Natural killer cell (primary cell): Measurements from ENCODE around the gene RTN4. TPM values are rescaled to one million over a fixed set of nuclear protein-coding genes. Genes with fewer than 3 reads are reported as not detected.
A peak's percentile ranks its signal among the peaks of the same experiment; 100 is the strongest.

Experiments used
- ATAC-seq, 3 donors: fragments of 150-1000 bp in 2 of 3; fragments of 200-7000 bp in 1 of 3; cut with Tn5 transposase; 1 replicate in 1 of 3; 2 replicates in 2 of 3; pipeline ENCODE4 v1.10.0; 2021; ENCODE audit warnings: mild to moderate bottlenecking in 2 of 3, moderate library complexity in 2 of 3
- DNase-seq, 2 donors: peaks; one replicate each; pipeline versions ENCODE4 v3.0.0 to v3.0.0-alpha.2; 2013 to 2021; ENCODE audit warnings: mixed read lengths in 1 of 2
- H3K27ac ChIP-seq: one replicate; pipeline ENCODE4 v1.5.1; 2013; ENCODE audit warnings: mild to moderate bottlenecking, low read length
- H3K27me3 ChIP-seq: one replicate; pipeline ENCODE4 v1.6.1; 2013; ENCODE audit warnings: low read length; ENCODE audit not compliant: control insufficient read depth, insufficient read depth
- H3K36me3 ChIP-seq: one replicate; pipeline ENCODE4 v1.6.1; 2013; ENCODE audit warnings: low read length; ENCODE audit not compliant: control insufficient read depth, insufficient read depth
- H3K4me1 ChIP-seq: one replicate; pipeline ENCODE4 v1.6.1; 2013; ENCODE audit warnings: low read length; ENCODE audit not compliant: control insufficient read depth, insufficient read depth
- H3K4me3 ChIP-seq: one replicate; pipeline ENCODE4 v1.5.1; 2013; ENCODE audit warnings: low read length
- H3K9me3 ChIP-seq: one replicate; pipeline ENCODE4 v1.6.1; 2013; ENCODE audit warnings: low read length; ENCODE audit not compliant: control insufficient read depth, insufficient read depth
- H3K27ac Mint-ChIP-seq, 2 donors: one replicate each; pipeline ENCODE4 v1.8.0; 2022; ENCODE audit warnings: mild to moderate bottlenecking in 2 of 2, mixed read lengths in 2 of 2, moderate library complexity in 1 of 2
- H3K27me3 Mint-ChIP-seq, 2 donors: one replicate each; pipeline ENCODE4 v1.8.0; 2022; ENCODE audit warnings: low read depth in 2 of 2, mixed read lengths in 2 of 2
- H3K36me3 Mint-ChIP-seq: one replicate; pipeline ENCODE4 v1.8.0; 2022; ENCODE audit warnings: mixed read lengths
- H3K4me1 Mint-ChIP-seq, 2 donors: one replicate each; pipeline ENCODE4 v1.8.0; 2022; ENCODE audit warnings: mixed read lengths in 2 of 2
- H3K4me3 Mint-ChIP-seq: one replicate; pipeline ENCODE4 v1.8.0; 2022; ENCODE audit warnings: mild to moderate bottlenecking, moderate library complexity, mixed read lengths
- H3K9me3 Mint-ChIP-seq, 2 donors: one replicate each; pipeline ENCODE4 v1.8.0; 2022; ENCODE audit warnings: mixed read lengths in 2 of 2
- CTCF ChIP-seq: fragments of 200-600 bp; IDR thresholded peaks from one replicate; pipeline ENCODE4 v1.8.0; 2022; ENCODE audit warnings: antibody characterized with exemption
- WGBS: methylation state at CpG from one replicate; pipeline ENCODE4 v1.1.7; 2013; ENCODE audit warnings: missing lambda C conversion rate; ENCODE audit not compliant: insufficient coverage; 5-methylcytosine and 5-hydroxymethylcytosine counted together
- intact Hi-C: fragments of 100-400 bp; cut with micrococcal nuclease; formaldehyde crosslinking; loops from one replicate; pipeline ENCODE4 v1.14.2; 2022
- total RNA-seq, 4 donors: library from RNA; stranded (reverse); fragments of 120-200 nt in 1 of 4; gene quantifications; one replicate each; pipeline versions ENCODE4 v1.2.3 to v1.2.4, GENCODE V29; 2013 to 2022

RTN4 gene
- total RNA-seq, 3 donors from 2014 or later (not counting 1 experiment from before 2014, with no cell fraction given): 100 to 117 (median 109) TPM

- no peak for TF ChIP-seq CTCF
- Histone ChIP-seq H3K4me3 (no peak overlapping the region), H3K9me3 (no peaks in the 10 kb centered on the region), H3K36me3 (peaks cover 34% of the 10 kb centered on the region), H3K4me1 (no peaks in the 10 kb centered on the region), H3K27me3 (no peaks in the 10 kb centered on the region), H3K27ac (no peak overlapping the region)
- Mint-ChIP-seq H3K9me3 (no peaks in the 10 kb centered on the region), H3K4me1 (peaks cover 54 to 72% of the 10 kb centered on the region in 2 donors), H3K4me3 (no peak overlapping the region), H3K27ac (peak overlapping the region; percentile 24 to 27), H3K27me3 (no peaks in the 10 kb centered on the region), H3K36me3 (peaks cover 19% of the 10 kb centered on the region)
- ATAC-seq (peak in 1 of 3 donors; percentile 22), DNase-seq (no peak)
- intact Hi-C loops: no loop called here
These were observed 65.8 kb downstream of the RTN4 start for GRCh38 chr2:54984476-54984875.

GRCh38 chr2:54983345-54984220 lies 66.7 kb downstream of the RTN4 start:
- 64% methylated on average over 3 of the region's 3 CpGs for WGBS
- Mint-ChIP-seq H3K4me1 (peaks cover 50 to 68% of the 10 kb centered on the region in 2 donors), H3K27me3 (no peaks in the 10 kb centered on the region), H3K27ac (peak overlapping the region; percentile 24 to 27), H3K9me3 (no peaks in the 10 kb centered on the region), H3K4me3 (no peak overlapping the region), H3K36me3 (peaks cover 19% of the 10 kb centered on the region)
- TF ChIP-seq CTCF: no peak
- peaks cover 34% of the 10 kb centered on the region for H3K36me3 ChIP-seq
- DNase-seq: no peak
- H3K9me3 ChIP-seq: no peaks in the 10 kb centered on the region
- intact Hi-C loops: no loop called here
- H3K4me3 ChIP-seq: no peak overlapping the region
- no peak overlapping the region for H3K27ac ChIP-seq
- ATAC-seq: no peak
- H3K4me1 ChIP-seq: no peaks in the 10 kb centered on the region
- H3K27me3 ChIP-seq: no peaks in the 10 kb centered on the region

- Mint-ChIP-seq H3K27ac (peak overlapping the region in 1 of 2 donors; percentile 78), H3K4me1 (peaks cover 56 to 70% of the 10 kb centered on the region in 2 donors), H3K36me3 (peaks cover 9% of the 10 kb centered on the region), H3K9me3 (no peaks in the 10 kb centered on the region), H3K27me3 (no peaks in the 10 kb centered on the region), H3K4me3 (no peak overlapping the region)
- ATAC-seq (no peak), DNase-seq (no peak)
- WGBS: 80% methylated on average over 1 of the region's 2 CpGs
- Histone ChIP-seq H3K4me3 (no peak overlapping the region), H3K4me1 (no peaks in the 10 kb centered on the region), H3K27ac (no peak overlapping the region), H3K36me3 (peaks cover 26% of the 10 kb centered on the region), H3K9me3 (no peaks in the 10 kb centered on the region), H3K27me3 (no peaks in the 10 kb centered on the region)
- no peak for TF ChIP-seq CTCF
- intact Hi-C loops: no loop called here
These were observed 68.9 kb downstream of the RTN4 start for GRCh38 chr2:54981385-54981784.
